GM18508 (cell line): ENCODE data around the gene TMEM161A.

Experiments used
- ATAC-seq: cut with Tn5 transposase; IDR thresholded peaks from one replicate; pipeline ENCODE4 v1.9.1; 2021; ENCODE audit warnings: moderate number of reproducible peaks; ENCODE audit not compliant: insufficient read depth, unreplicated experiment

The TMEM161A gene

DNA sequence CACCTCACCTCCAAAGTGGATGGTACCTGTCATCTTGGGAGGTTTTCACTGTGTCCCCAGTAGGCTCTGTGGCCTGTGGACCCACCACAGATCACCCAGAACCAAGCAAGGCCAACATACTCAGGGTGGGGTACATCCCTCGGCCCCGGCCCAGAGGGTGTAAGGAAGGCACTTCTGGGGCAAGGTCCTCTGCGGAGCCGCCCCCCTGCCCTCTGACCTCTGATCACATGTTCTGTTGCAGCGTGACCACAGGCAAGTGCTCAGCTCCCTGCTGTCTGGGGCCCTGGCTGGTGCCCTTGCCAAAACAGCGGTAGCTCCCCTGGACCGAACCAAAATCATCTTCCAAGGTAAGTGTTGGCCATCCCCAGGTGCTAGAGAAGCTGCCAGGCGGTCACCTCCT lies 36.7 kb downstream of the TMEM161A start:
- no peak for ATAC-seq

- ATAC-seq: no peak
Observed at GRCh38 chr19:19098703-19099632, 39.3 kb downstream of the TMEM161A start.

DNA sequence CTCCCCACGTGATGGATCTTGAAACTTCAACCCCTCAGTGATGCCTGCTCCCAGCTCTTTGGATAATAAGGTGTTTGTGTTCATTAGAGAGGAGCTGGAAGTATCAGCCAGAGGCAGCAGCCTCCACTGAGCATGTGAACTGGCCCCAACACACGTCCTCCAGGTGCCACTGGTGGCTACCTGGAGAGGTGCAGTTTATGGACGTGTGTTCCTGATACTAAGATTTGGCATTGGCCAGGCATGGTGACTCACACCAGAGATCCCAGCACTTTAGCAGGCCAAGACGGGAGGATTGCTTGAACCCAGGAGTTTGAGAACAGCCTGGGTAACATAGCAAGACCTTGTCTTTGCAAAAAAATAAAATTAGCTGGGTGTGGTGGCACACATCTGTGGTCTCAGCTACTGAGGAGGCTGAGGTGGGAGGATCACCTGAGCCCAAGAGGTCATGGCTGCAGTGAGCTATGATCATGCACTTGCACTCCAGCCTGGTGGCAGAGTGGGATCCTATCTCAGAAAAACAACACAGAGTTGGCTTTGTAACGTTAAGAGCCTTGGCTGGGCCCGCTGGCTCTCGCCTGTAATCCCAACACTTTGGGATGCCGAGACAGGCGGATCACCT lies 40.1 kb downstream of the TMEM161A start:
- ATAC-seq: no peak

- ATAC-seq: no peak
Observed at GRCh38 chr19:19096641-19097627, 41.3 kb downstream of the TMEM161A start.

DNA sequence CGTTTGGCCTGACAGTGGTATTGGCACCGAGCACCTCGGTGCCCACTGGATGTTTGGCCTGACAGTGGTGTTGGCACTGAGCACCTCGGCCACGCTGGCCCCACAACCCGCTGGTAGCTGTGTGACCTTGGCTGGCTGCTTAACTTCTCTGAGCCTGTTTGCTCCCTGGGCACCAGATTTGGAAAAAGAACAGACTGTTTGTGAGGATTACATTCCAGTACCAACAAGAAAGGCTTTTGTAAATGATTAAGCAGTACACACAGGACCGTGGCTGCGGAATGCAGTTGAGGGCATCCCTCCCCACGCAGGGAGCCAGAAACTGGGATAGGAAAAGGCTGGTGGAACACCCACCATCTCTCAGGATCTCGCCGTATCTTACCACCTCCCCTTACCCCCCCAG lies 42.6 kb downstream of the TMEM161A start:
- no peak for ATAC-seq

DNA sequence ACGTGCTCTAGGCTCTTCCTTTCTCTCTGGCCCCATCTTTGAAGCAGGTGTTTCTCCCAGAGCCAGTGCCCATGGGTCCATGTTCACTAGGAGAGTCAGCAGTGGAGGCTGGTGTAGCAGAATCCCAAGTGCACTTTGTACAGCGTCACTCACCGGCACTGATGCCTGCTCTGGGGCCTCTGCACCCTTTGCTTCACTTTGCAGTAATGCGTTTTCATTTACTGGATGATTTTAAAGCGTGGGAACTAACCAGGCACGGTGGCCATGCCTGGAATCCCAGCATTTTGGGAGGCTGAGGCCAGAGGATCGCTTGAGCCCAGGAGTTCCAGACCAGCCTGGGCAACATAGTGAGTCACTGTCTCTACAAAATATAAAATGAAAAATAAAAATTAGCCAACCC lies 43.8 kb downstream of the TMEM161A start:
- no peak for ATAC-seq

- ATAC-seq: no peak
Observed at GRCh38 chr19:19087676-19088075, 50.6 kb downstream of the TMEM161A start.

DNA sequence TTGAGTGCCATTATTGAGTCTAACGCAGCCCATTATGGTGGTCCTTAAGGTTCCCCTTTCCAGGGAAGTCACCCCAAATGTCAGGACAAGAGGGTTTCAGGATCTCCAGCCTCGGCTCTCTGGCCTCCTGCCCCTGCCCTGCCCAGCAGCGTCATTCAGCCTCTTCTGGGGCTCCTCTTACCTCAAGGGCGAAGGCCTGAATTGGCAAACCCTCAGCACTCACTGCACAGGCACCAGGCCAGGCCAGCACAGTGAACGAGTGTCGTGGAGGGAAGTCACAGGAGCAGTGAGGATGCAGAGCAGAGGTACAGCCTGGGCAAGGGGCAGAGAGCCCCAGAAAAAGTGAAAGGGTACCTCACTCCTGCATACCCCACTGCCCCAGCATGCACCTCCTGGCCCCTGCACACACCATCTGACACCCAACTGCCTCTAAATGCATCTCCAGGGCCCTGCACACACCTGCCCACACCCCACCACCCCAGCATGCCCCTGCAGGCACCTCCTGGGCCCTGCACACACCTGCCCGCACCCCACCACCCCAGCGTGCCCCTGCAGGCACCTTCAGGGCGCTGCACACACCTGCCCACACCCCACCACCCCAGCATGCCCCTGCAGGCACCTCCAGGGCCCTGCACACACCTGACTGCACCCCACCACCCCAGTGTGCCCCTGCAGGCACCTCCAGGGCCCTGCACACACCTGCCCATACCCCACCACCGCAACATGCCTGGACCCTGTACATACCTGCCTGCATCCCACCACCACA lies 54.7 kb downstream of the TMEM161A start:
- ATAC-seq: no peak

DNA sequence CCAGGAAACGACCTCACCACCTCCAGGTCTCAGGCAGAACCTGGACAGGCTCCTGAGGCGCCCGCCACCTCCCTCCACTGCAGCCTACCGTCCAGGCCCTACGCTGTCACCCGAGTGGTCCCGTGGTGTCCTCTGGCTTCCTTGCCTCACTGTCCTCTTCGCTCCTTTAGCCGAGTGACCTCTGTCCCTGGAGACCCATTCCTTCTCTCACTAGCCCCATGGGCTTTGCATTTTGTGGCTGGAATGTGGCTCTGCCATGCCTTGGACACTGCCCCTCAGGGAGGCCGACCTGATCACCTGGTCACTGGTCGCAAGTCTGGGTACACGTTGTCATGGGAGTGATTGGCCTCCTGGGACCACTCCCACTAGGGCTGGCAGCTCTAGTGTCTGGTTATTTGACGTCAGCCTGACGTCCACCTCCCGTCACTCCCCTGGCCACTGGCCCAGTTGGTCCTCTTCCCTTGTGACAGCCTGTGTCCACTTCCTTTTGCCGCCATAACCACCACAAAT lies 56.6 kb downstream of the TMEM161A start:
- no peak for ATAC-seq

DNA sequence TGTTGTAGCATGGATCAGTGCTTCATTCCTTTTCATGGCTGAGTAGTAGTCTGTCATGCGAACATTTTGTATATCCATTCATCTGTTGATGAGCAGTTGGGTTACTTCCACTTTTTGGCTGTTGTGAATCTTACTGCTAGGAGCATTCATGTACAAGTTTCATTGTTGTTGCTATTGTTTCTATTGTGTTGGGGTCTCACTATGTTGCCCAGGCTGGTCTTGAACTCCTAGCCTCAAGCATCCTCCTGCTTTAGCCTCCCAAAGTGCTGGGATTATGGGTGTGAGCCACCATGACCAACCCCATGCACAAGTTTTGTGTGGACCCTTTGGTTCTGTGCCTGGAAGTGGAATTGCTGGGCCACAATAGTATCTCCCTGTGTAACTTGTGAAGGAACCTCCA lies 58.7 kb downstream of the TMEM161A start:
- ATAC-seq: no peak

DNA sequence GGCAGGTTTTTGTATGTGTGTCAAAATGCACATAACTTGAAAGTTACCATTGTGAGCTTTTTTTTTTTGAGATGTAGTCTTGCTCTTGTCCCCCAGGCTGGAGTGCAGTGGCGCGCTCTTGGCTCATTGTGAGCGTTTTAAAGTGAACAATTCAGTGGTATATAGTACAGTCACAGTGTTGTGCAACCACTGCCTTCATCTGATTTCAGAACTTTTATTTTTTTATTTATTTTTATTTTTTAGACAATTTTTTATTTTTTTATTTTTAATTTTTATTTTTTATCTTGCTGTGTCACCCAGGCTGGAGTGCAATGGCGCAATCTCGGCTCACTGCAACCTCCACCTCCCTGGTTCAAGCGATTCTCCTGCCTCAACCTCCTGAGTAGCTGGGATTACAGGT lies 59.5 kb downstream of the TMEM161A start:
- ATAC-seq: no peak

DNA sequence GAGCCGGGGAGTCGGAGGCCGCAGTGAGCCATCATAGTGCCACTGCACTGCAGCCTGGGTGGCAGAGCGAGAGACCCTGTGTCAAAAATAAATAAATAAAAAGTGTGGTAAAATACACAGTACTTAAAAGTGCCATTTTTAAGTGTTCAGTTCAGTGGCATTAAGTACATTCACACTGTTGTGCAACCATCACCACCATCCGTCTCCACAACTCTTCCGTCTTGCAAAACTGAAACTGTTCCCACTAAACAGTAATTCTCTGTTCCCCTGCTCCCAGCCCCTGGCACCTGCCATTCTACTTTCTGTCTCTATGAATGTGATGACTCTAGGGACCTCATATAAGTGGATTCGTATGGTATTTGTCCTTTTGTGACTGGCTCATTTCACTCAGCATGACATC lies 61.2 kb downstream of the TMEM161A start:
- no peak for ATAC-seq

- no peak for ATAC-seq
Observed at GRCh38 chr19:19076476-19076875, 61.8 kb downstream of the TMEM161A start.

DNA sequence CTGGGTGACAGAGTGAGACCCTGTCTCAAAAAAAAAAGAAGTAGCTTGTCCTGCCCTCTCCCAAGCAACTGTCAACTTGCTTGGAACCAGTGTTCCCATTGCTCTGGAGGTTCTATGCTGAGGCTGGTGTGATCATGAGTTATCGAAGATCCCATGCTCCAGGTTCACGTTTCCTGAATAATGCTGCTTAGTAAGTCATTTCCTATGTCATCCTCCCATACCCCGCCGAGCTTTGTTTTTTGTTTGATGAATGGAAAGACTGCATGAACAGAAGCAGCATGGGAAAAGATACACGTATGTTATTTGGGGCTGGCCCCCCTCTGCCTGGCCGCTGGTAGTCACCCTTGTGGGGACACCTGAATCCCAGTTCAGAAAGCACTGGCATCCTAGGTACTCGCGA lies 63.2 kb downstream of the TMEM161A start:
- no peak for ATAC-seq

- ATAC-seq: no peak
Observed at GRCh38 chr19:19074196-19074882, 63.9 kb downstream of the TMEM161A start.

- no peak for ATAC-seq
Observed at GRCh38 chr19:19071897-19072296, 66.4 kb downstream of the TMEM161A start.
